ENCODE results near the gene EVI2B. TPM values are rescaled to one million over a fixed set of nuclear protein-coding genes. Genes with fewer than 3 reads are reported as not detected.

The EVI2B gene
- polyA plus RNA-seq, 3 donors, result 166 to 267 (median 262) TPM

DNA sequence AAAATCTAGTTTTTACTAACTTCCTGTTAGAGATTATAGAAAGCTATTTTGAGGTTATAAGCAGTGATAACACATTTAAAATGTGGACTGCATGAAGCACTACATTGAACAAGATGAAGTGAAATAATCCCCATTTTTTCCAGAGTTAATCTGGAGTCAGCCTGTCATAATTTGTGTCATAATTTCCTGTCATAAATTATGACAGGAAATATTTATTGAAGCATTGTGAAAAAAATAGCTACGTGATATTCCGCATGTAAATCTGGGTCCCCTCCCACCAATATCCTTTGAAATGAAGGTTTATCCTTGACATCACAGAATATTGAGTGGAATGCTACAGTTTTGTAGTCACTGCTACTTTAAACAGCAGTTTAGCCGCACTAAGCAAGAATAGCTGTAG is 56.9 kb downstream of the EVI2B start:
- no peak for DNase-seq
- H3K27ac Mint-ChIP-seq, result no peak overlapping the region
- no peaks in the 10 kb centered on the region for H3K9me3 ChIP-seq (replicated peaks in 1 of 2; ENCODE audit: control insufficient read depth in 1 of 2, insufficient read depth in 1 of 2, low read length in 2 of 2)
- no peak overlapping the region for H3K27ac ChIP-seq (ENCODE audit: low read depth in 1 of 2, low read length in 2 of 2)
- H4K20me1 ChIP-seq (ENCODE audit: insufficient read depth, low read length), result no peaks in the 10 kb centered on the region
- no peaks in the 10 kb centered on the region for H3K27me3 Mint-ChIP-seq (ENCODE audit: low read depth in 3 of 3)
- peaks cover 19 to 27% of the 10 kb centered on the region in 2 donors for H3K36me3 Mint-ChIP-seq
- no peaks in the 10 kb centered on the region for H3K9me3 Mint-ChIP-seq
- H3K27me3 ChIP-seq (ENCODE audit: control insufficient read depth in 2 of 2, insufficient read depth in 2 of 2, low read length in 2 of 2), result no peaks in the 10 kb centered on the region
- no peaks in the 10 kb centered on the region for H3K4me1 ChIP-seq (ENCODE audit: control insufficient read depth in 1 of 2, insufficient read depth in 2 of 2, low read length in 2 of 2)
- H3K36me3 ChIP-seq (replicated peaks in 1 of 2; ENCODE audit: control insufficient read depth in 1 of 2, insufficient read depth in 2 of 2, low read length in 2 of 2), result peaks cover 6 to 26% of the 10 kb centered on the region in 2 donors
- H3K4me3 Mint-ChIP-seq, result no peak overlapping the region
- intact Hi-C loops (cut with micrococcal nuclease), result no loop called here
- TF ChIP-seq, protein P1, sequence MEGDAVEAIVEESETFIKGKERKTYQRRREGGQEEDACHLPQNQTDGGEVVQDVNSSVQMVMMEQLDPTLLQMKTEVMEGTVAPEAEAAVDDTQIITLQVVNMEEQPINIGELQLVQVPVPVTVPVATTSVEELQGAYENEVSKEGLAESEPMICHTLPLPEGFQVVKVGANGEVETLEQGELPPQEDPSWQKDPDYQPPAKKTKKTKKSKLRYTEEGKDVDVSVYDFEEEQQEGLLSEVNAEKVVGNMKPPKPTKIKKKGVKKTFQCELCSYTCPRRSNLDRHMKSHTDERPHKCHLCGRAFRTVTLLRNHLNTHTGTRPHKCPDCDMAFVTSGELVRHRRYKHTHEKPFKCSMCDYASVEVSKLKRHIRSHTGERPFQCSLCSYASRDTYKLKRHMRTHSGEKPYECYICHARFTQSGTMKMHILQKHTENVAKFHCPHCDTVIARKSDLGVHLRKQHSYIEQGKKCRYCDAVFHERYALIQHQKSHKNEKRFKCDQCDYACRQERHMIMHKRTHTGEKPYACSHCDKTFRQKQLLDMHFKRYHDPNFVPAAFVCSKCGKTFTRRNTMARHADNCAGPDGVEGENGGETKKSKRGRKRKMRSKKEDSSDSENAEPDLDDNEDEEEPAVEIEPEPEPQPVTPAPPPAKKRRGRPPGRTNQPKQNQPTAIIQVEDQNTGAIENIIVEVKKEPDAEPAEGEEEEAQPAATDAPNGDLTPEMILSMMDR (IDR thresholded peaks at IDR 0.05), result no peak
- H2AFZ ChIP-seq (ENCODE audit: insufficient read depth, low read depth, low read length, poor library complexity, severe bottlenecking), result no peak overlapping the region
- H3K9ac ChIP-seq (ENCODE audit: insufficient read depth, low read length, poor library complexity, severe bottlenecking), result no peak overlapping the region
- peaks cover 4% of the 10 kb centered on the region for H3K4me1 Mint-ChIP-seq
- no peaks in the 10 kb centered on the region for H3K79me2 ChIP-seq (ENCODE audit: insufficient read depth, low read length)
- H3K4me3 ChIP-seq (replicated peaks in 1 of 3; ENCODE audit: low read depth in 2 of 3, low read length in 3 of 3), result no peak overlapping the region
- H3K4me2 ChIP-seq (replicated peaks; ENCODE audit: extremely low read depth, low read length, poor library complexity, severe bottlenecking), result no peak overlapping the region
- no CpG with 5 or more reads among the region's 3 CpGs for WGBS (ENCODE audit: insufficient coverage)

DNA sequence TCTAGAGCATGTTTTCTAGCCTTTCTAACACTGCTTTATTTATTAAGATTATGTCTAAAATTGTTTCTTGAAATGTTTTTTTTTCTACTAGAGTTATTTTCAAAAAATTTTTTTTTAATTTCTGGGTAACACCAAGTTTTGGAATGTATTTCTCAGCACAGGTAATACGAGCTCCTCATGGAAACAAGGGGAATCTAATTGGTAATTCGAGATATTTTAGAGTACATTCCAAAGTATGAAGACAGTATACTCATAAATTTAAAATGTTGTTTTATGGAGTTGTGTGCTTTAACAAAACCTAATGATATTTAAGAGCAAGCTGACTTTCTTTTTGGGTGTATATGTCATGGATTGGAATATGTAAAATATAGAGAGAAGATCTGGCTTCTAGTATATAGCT is 59.2 kb downstream of the EVI2B start:
- Histone ChIP-seq H2AFZ (ENCODE audit: insufficient read depth, low read depth, low read length, poor library complexity, severe bottlenecking) (no peak overlapping the region), H4K20me1 (ENCODE audit: insufficient read depth, low read length) (no peaks in the 10 kb centered on the region), H3K9me3 (replicated peaks in 1 of 2; ENCODE audit: control insufficient read depth in 1 of 2, insufficient read depth in 1 of 2, low read length in 2 of 2) (no peaks in the 10 kb centered on the region), H3K4me2 (replicated peaks; ENCODE audit: extremely low read depth, low read length, poor library complexity, severe bottlenecking) (no peak overlapping the region), H3K27me3 (ENCODE audit: control insufficient read depth in 2 of 2, insufficient read depth in 2 of 2, low read length in 2 of 2) (no peaks in the 10 kb centered on the region), H3K27ac (ENCODE audit: low read depth in 1 of 2, low read length in 2 of 2) (no peak overlapping the region), H3K4me1 (ENCODE audit: control insufficient read depth in 1 of 2, insufficient read depth in 2 of 2, low read length in 2 of 2) (no peaks in the 10 kb centered on the region), H3K4me3 (replicated peaks in 1 of 3; ENCODE audit: low read depth in 2 of 3, low read length in 3 of 3) (no peak overlapping the region), H3K9ac (ENCODE audit: insufficient read depth, low read length, poor library complexity, severe bottlenecking) (no peak overlapping the region), H3K36me3 (replicated peaks in 1 of 2; ENCODE audit: control insufficient read depth in 1 of 2, insufficient read depth in 2 of 2, low read length in 2 of 2) (peaks cover 0 to 16% of the 10 kb centered on the region in 2 donors), H3K79me2 (ENCODE audit: insufficient read depth, low read length) (no peaks in the 10 kb centered on the region)
- H3K27me3 Mint-ChIP-seq (ENCODE audit: low read depth in 3 of 3), result no peaks in the 10 kb centered on the region
- H3K4me1 Mint-ChIP-seq, result peaks cover 7% of the 10 kb centered on the region
- H3K27ac Mint-ChIP-seq, result no peak overlapping the region
- peaks cover 3 to 10% of the 10 kb centered on the region in 2 donors for H3K36me3 Mint-ChIP-seq
- intact Hi-C loops (cut with micrococcal nuclease), result no loop called here
- DNase-seq, result no peak
- TF ChIP-seq, protein P1 (IDR thresholded peaks at IDR 0.05), result no peak
- WGBS (ENCODE audit: insufficient coverage), result no CpG with 5 or more reads among the region's 2 CpGs
- H3K4me3 Mint-ChIP-seq, result no peak overlapping the region
- no peaks in the 10 kb centered on the region for H3K9me3 Mint-ChIP-seq

Other genes with a start within 250 kb of the EVI2B start
- gene NF1, start 219.1 kb downstream of the EVI2B start, polyA plus RNA-seq, result 1 to 10 TPM; 1.2 to 7.4 (median 2.1) TPM
- 1 to 10 TPM in 1 of 3 donors, under 1 TPM in 1, not detected in 1; 0.83 to 2.2 TPM for gene OMG, start 16.8 kb downstream of the EVI2B start, polyA plus RNA-seq
- 100 to 1,000 TPM; 121 to 138 (median 125) TPM for gene EVI2A, start 7.6 kb upstream of the EVI2B start, polyA plus RNA-seq
- 10 to 100 TPM; 10.4 to 21.9 (median 16.2) TPM for gene RAB11FIP4, start 77.6 kb upstream of the EVI2B start, polyA plus RNA-seq

All from CD14-positive monocyte (primary cell).